GM12878 (cell line): ENCODE measurements around the gene CRB2. TPM values are rescaled to one million over a fixed set of nuclear protein-coding genes. Genes with fewer than 3 reads are reported as not detected.

Experiments used
- E4F1 ChIP-seq: fragments of 450-650 bp; IDR thresholded peaks from 2 replicates; pipeline ENCODE4 v1.6.1; 2018; ENCODE audit warnings: borderline replicate concordance, mild to moderate bottlenecking; ENCODE audit not compliant: partially characterized antibody
- EP300 ChIP-seq, 2 experiments: fragments of 150-350 bp in 1 of 2; IDR thresholded peaks; 2 replicates each; pipeline ENCODE4 v1.6.1; 2011 to 2012; ENCODE audit warnings: low read depth in 2 of 2, low read length in 2 of 2, borderline replicate concordance in 1 of 2, improper control_type of control experiment in 1 of 2, inconsistent platforms in 1 of 2; ENCODE audit not compliant: control insufficient read depth in 1 of 2
- EZH2 ChIP-seq: IDR thresholded peaks from 2 replicates; pipeline ENCODE4 v1.6.1; 2012; ENCODE audit warnings: low read depth, mild to moderate bottlenecking, control low read depth, inconsistent platforms, low read length, borderline replicate concordance; ENCODE audit not compliant: control insufficient read depth
- HDAC2 ChIP-seq: fragments of 200-600 bp; sonication (generic); IDR thresholded peaks from 2 replicates; pipeline ENCODE4 v1.6.1; 2017
- HSF1 ChIP-seq: fragments of 150-350 bp; IDR thresholded peaks from 2 replicates; pipeline ENCODE4 v1.6.1; 2014; ENCODE audit warnings: mild to moderate bottlenecking, low read depth, low read length
- MEF2A ChIP-seq: IDR thresholded peaks from 2 replicates; pipeline ENCODE4 v1.6.1; 2011; ENCODE audit warnings: low read depth, mild to moderate bottlenecking, low read length, moderate library complexity; ENCODE audit not compliant: insufficient read depth
- NR2C1 ChIP-seq: fragments of 450-650 bp; IDR thresholded peaks from 2 replicates; pipeline ENCODE4 v1.6.1; 2017; ENCODE audit warnings: antibody characterized with exemption, mild to moderate bottlenecking, moderate library complexity
- RAD21 ChIP-seq: IDR thresholded peaks from 2 replicates; pipeline ENCODE4 v1.6.1; 2011; ENCODE audit warnings: mild to moderate bottlenecking, low read depth, low read length, moderate library complexity; ENCODE audit not compliant: insufficient read depth
- RAD51 ChIP-seq: fragments of 450-650 bp; IDR thresholded peaks from 2 replicates; pipeline ENCODE4 v1.6.1; 2016; ENCODE audit warnings: moderate library complexity, mild to moderate bottlenecking, inconsistent platforms
- RB1 ChIP-seq: fragments of 450-650 bp; formaldehyde crosslinking; IDR thresholded peaks from 2 replicates; pipeline ENCODE4 v1.6.1; 2017; ENCODE audit warnings: mild to moderate bottlenecking, borderline replicate concordance
- RELA ChIP-seq: fragments of 450-650 bp; IDR thresholded peaks from 2 replicates; pipeline ENCODE4 v1.8.0; 2014; ENCODE audit warnings: borderline replicate concordance; ENCODE audit not compliant: partially characterized antibody
- RUNX3 ChIP-seq: IDR thresholded peaks from 2 replicates; pipeline ENCODE4 v1.6.1; 2012; ENCODE audit warnings: low read length, inconsistent platforms
- STAT3 ChIP-seq: IDR thresholded peaks from 2 replicates; pipeline ENCODE4 v1.6.1; 2011; ENCODE audit warnings: low read depth, low read length, improper control_type of control experiment
- SUZ12 ChIP-seq: fragments of 200-600 bp; sonication (generic); IDR thresholded peaks from one replicate; pipeline ENCODE4 v1.6.1; 2018; ENCODE audit warnings: antibody characterized with exemption, mild to moderate bottlenecking; ENCODE audit not compliant: unreplicated experiment
- ZNF217 ChIP-seq: fragments of 450-650 bp; IDR thresholded peaks from 2 replicates; pipeline ENCODE4 v1.6.1; 2017; ENCODE audit warnings: antibody characterized with exemption, mild to moderate bottlenecking
- ZNF384 ChIP-seq: IDR thresholded peaks from 2 replicates; pipeline ENCODE4 v1.6.1; 2012; ENCODE audit warnings: low read depth, mild to moderate bottlenecking, low read length, improper control_type of control experiment, borderline replicate concordance
- polyA plus RNA-seq, 11 experiments: library from polyadenylated mRNA; depleted of rRNA in 4 of 11; unstranded in 6 of 11; stranded (reverse) in 5 of 11; fragments of >200 nt; fragmentation: Nextera tagmentation in 4 of 11; fragmentation: Illumina TruSeq in 1 of 11; extraction: Ambion mirVana in 4 of 11; extraction: Trizol in 1 of 11; gene quantifications; 1 replicate in 1 of 11; 2 replicates in 10 of 11; pipeline versions ENCODE4 v1.2.1 to v1.2.3, GENCODE V29; 2011 to 2016; ENCODE audit warnings: inconsistent platforms in 2 of 11, missing spikeins in 2 of 11, low read depth in 1 of 11
- total RNA-seq, 4 experiments: library from RNA; depleted of rRNA in 3 of 4; stranded (reverse); fragments of >200 nt in 3 of 4; fragmentation: Illumina TruSeq in 1 of 4; extraction: Trizol in 1 of 4; gene quantifications; 2 replicates each; pipeline versions ENCODE4 v1.2.1 to v1.2.3, GENCODE V29; 2013 to 2021
- TF ChIP-seq, protein P1 (sequence below): IDR thresholded peaks from 2 replicates; pipeline ENCODE4 v1.6.1; 2011; ENCODE audit warnings: low read depth, mild to moderate bottlenecking, low read length, moderate library complexity, borderline replicate concordance; ENCODE audit errors: extremely low read depth
- TF ChIP-seq, protein P2 (sequence below): fragments of 450-650 bp; conservative IDR thresholded peaks from 2 replicates; pipeline ENCODE4 v1.6.1; 2017; ENCODE audit warnings: mild to moderate bottlenecking, moderate library complexity
- TF ChIP-seq, protein P3 (sequence below): IDR thresholded peaks from 2 replicates; pipeline ENCODE4 v1.6.1; 2012; ENCODE audit warnings: mild to moderate bottlenecking, low read depth, low read length

The CRB2 gene
- total and polyA plus RNA-seq, 10 of the 15 experiments (the other 5 are each of a cell fraction or from before 2014, with no cell fraction given), result 0.01 to 0.80 (median 0.23) TPM; not detected in 3

- TF ChIP-seq STAT3 (no peak), HDAC2 (no peak), NR2C1 (no peak), RUNX3 (no peak), EZH2 (no peak), RELA (no peak), E4F1 (no peak), ZNF217 (peak; percentile 96), SUZ12 (no peak), RB1 (no peak), HSF1 (no peak), ZNF384 (no peak), RAD51 (no peak), RAD21 (no peak), MEF2A (no peak), EP300 (IDR thresholded peaks at IDR 0.05; ENCODE audit: borderline replicate concordance in 1 of 2, control insufficient read depth in 1 of 2, low read depth in 2 of 2, low read length in 2 of 2) (no peak)
- TF ChIP-seq, protein P1, sequence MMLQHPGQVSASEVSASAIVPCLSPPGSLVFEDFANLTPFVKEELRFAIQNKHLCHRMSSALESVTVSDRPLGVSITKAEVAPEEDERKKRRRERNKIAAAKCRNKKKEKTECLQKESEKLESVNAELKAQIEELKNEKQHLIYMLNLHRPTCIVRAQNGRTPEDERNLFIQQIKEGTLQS, result no peak
- TF ChIP-seq, protein P2, sequence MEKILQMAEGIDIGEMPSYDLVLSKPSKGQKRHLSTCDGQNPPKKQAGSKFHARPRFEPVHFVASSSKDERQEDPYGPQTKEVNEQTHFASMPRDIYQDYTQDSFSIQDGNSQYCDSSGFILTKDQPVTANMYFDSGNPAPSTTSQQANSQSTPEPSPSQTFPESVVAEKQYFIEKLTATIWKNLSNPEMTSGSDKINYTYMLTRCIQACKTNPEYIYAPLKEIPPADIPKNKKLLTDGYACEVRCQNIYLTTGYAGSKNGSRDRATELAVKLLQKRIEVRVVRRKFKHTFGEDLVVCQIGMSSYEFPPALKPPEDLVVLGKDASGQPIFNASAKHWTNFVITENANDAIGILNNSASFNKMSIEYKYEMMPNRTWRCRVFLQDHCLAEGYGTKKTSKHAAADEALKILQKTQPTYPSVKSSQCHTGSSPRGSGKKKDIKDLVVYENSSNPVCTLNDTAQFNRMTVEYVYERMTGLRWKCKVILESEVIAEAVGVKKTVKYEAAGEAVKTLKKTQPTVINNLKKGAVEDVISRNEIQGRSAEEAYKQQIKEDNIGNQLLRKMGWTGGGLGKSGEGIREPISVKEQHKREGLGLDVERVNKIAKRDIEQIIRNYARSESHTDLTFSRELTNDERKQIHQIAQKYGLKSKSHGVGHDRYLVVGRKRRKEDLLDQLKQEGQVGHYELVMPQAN, result 0 out of 2 replicates have a peak, but pooled peaks have one; percentile 21
- TF ChIP-seq, protein P3, sequence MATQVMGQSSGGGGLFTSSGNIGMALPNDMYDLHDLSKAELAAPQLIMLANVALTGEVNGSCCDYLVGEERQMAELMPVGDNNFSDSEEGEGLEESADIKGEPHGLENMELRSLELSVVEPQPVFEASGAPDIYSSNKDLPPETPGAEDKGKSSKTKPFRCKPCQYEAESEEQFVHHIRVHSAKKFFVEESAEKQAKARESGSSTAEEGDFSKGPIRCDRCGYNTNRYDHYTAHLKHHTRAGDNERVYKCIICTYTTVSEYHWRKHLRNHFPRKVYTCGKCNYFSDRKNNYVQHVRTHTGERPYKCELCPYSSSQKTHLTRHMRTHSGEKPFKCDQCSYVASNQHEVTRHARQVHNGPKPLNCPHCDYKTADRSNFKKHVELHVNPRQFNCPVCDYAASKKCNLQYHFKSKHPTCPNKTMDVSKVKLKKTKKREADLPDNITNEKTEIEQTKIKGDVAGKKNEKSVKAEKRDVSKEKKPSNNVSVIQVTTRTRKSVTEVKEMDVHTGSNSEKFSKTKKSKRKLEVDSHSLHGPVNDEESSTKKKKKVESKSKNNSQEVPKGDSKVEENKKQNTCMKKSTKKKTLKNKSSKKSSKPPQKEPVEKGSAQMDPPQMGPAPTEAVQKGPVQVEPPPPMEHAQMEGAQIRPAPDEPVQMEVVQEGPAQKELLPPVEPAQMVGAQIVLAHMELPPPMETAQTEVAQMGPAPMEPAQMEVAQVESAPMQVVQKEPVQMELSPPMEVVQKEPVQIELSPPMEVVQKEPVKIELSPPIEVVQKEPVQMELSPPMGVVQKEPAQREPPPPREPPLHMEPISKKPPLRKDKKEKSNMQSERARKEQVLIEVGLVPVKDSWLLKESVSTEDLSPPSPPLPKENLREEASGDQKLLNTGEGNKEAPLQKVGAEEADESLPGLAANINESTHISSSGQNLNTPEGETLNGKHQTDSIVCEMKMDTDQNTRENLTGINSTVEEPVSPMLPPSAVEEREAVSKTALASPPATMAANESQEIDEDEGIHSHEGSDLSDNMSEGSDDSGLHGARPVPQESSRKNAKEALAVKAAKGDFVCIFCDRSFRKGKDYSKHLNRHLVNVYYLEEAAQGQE, result no peak
Observed at GRCh38 chr9:123344192-123344949, 11.6 kb upstream of the CRB2 start (continued).
